Memory B cell (primary cell): Measurements from ENCODE around the gene MAN2A2.
A peak's percentile ranks its signal among the peaks of the same experiment; 100 is the strongest.

Source experiments
- ATAC-seq: fragments of 150-1000 bp; cut with Tn5 transposase; 2 replicates; pipeline ENCODE4 v1.10.0; 2021; ENCODE audit warnings: low read depth, mild to moderate bottlenecking, moderate library complexity
- DNase-seq, 2 donors: peaks; one replicate each; pipeline ENCODE4 v3.0.0; 2022; ENCODE audit warnings: low spot score in 2 of 2
- H3K27ac Mint-ChIP-seq: one replicate; pipeline ENCODE4 v1.8.0; 2022; ENCODE audit warnings: mild to moderate bottlenecking, moderate library complexity, mixed read lengths
- H3K27me3 Mint-ChIP-seq: one replicate; pipeline ENCODE4 v1.8.0; 2022; ENCODE audit warnings: mixed read lengths
- H3K36me3 Mint-ChIP-seq: one replicate; pipeline ENCODE4 v1.8.0; 2022; ENCODE audit warnings: mild to moderate bottlenecking, mixed read lengths
- H3K4me1 Mint-ChIP-seq: one replicate; pipeline ENCODE4 v1.8.0; 2022; ENCODE audit warnings: mixed read lengths
- H3K4me3 Mint-ChIP-seq: one replicate; pipeline ENCODE4 v1.8.0; 2022; ENCODE audit warnings: mild to moderate bottlenecking, moderate library complexity, mixed read lengths
- H3K9me3 Mint-ChIP-seq: one replicate; pipeline ENCODE4 v1.8.0; 2022; ENCODE audit warnings: mixed read lengths

MAN2A2 gene

DNA sequence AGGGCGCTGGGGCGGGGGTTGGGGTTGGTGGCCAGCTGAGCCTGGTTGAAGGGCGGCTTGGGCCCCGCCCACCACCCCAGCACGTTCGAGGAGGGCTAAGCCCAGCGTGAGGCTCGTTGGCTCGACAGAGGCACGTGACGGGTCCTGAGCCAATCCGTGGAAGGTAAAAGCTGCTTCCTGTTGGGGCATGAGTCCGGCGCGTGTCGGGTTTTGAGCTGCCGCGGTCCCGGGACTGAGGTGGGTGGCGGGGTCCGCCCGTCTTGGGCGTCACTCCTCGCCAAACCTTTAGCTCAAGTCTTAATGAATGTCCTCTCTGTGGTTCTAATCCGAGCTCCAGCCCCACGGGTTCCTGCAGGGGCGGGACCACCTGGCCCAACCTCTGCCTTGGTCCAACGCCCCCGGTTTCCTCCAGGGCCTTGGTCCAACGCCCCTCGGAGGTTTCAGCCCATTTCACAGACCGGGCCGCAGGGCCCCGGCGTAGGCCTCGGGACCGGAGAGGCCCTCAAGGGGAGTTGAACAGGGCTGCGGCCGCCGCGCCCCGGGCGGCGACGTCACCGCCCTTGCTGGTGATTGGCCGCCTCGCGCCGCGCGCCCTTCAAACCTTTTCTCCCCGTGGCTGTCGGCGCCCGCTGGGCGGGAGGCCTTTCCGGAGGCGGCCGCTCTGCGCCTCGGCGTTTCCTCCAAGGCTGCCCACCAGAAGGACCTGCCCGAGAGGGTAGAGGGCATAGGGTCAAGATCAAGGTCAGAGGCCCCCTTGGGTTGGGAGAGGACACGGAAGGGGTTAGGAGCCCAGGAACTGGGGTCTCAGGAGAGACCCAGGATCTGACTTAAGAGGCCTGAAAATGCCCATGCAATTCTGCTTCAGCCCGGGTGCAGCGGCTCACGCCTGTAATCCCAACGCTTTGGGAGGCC is 51.9 kb downstream of the MAN2A2 start, which contains the start of gene RCCD1:
RCCD1 (plus strand) TSS at position 173 of the 912 bp plus-strand sequence. CDS start 1,851 bp downstream, outside the sequence.
- no peaks in the 10 kb centered on the region for H3K9me3 Mint-ChIP-seq
- H3K27ac Mint-ChIP-seq, result peak within 1 kb of the TSS; percentile 84
- peaks cover 2% of the 10 kb centered on the region for H3K4me1 Mint-ChIP-seq
- peaks cover 7% of the 10 kb centered on the region for H3K36me3 Mint-ChIP-seq
- ATAC-seq, result peak; percentile 92
- DNase-seq, result peak; percentile 77
- peak within 1 kb of the TSS; percentile 84 for H3K4me3 Mint-ChIP-seq
- H3K27me3 Mint-ChIP-seq, result no peaks in the 10 kb centered on the region

DNA sequence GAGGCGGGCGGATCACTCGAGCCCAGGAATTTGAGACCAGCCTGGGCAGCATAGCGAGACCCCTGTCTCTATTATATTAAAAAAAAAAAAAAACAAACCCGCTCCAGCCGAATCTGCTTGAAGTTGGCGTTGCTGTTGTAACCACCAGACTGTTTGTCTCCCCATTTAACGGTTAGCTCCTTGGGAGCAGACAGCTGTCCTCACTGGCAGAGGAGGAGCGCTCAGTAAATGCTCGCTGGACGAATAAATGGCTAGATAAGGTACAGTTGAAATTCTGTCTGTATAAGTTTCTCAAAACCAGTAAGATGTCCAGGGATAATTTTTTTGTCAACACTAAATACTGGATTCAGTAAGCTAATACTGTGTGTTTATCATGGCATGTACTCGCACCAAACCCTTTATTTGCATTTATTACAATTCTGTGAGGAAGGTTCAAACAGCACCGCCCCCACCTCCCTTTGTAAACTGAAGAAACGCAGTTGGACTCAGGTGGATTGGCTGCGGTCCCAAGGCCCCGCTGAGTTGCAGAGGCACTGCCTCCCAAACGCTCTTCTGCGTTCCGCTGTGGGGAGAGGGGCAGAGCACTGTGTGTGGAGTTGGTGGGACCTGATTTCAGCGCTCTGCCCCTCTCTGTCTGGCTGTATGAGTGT is 52.6 kb downstream of the MAN2A2 start:
- Mint-ChIP-seq H3K27me3 (no peaks in the 10 kb centered on the region), H3K36me3 (peaks cover 7% of the 10 kb centered on the region), H3K27ac (peak overlapping the region; percentile 84), H3K4me1 (peaks cover 2% of the 10 kb centered on the region), H3K4me3 (peak overlapping the region; percentile 84), H3K9me3 (no peaks in the 10 kb centered on the region)
- ATAC-seq (no peak), DNase-seq (no peak)

DNA sequence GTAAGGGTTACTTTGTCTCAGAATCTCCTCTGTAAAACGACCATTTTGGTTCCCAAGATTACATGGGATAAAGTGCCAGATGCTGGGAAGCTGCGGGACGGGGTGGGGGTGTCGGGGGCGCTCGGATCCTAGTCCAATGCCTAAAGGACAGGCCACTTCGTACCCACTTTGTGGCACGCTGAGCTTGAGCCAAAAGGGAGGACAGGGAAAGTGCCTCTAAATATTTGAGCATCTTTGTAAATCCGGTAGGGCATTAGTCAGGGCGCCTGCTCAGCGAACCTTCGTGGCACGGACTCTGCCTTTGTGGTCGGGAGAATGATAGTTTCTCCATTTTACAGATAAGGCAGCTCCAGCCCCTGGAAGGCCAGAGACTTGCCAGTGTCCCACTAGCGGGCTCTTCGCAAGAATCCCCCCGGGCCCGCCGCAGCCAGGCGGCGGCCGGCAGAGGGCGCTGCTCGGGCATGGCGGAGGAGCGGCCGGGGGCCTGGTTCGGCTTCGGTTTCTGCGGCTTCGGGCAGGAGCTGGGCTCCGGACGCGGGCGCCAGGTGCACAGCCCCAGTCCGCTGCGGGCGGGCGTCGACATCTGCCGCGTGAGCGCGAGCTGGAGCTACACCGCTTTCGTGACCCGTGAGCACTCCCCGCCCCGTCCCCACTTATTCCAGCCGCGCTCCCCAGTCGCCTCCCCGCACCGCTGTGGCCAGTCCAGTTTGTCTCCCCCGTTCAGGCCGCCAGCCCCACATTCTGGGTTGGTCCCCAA is 53.4 kb downstream of the MAN2A2 start:
- DNase-seq (peak; percentile 62 to 66), ATAC-seq (peak; percentile 23)
- Mint-ChIP-seq H3K9me3 (no peaks in the 10 kb centered on the region), H3K27me3 (no peaks in the 10 kb centered on the region), H3K4me1 (peaks cover 2% of the 10 kb centered on the region), H3K36me3 (peaks cover 11% of the 10 kb centered on the region), H3K27ac (no peak overlapping the region), H3K4me3 (peak overlapping the region; percentile 84)

DNA sequence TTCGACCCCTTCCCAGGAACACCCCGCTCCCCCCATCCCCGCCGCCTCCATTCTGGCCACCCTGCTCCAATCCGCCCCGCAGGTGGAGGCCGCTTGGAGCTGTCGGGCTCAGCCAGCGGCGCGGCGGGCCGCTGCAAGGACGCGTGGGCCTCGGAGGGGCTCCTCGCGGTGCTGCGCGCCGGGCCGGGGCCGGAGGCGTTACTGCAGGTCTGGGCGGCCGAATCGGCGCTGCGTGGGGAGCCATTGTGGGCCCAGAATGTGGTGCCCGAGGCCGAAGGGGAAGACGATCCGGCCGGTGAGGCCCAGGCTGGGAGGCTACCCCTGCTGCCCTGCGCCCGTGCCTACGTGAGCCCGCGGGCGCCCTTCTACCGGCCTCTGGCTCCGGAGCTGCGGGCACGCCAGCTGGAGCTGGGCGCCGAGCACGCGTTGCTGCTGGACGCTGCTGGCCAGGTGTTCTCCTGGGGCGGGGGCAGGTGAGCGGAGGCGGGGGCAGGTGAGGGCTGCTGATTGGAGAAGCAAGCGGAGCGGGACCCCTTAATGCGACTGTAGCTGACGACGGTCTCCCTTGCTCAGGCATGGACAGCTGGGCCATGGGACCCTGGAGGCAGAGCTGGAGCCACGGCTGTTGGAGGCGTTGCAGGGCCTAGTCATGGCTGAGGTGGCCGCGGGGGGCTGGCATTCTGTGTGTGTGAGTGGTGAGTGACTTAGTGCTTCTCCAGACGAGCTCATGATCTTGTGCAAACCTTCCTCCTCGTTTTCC is 54.1 kb downstream of the MAN2A2 start:
- ATAC-seq, result no peak
- Mint-ChIP-seq H3K4me1 (peaks cover 2% of the 10 kb centered on the region), H3K27me3 (no peaks in the 10 kb centered on the region), H3K9me3 (no peaks in the 10 kb centered on the region), H3K27ac (no peak overlapping the region), H3K36me3 (peaks cover 10% of the 10 kb centered on the region), H3K4me3 (peak overlapping the region; percentile 67)
- DNase-seq, result no peak

DNA sequence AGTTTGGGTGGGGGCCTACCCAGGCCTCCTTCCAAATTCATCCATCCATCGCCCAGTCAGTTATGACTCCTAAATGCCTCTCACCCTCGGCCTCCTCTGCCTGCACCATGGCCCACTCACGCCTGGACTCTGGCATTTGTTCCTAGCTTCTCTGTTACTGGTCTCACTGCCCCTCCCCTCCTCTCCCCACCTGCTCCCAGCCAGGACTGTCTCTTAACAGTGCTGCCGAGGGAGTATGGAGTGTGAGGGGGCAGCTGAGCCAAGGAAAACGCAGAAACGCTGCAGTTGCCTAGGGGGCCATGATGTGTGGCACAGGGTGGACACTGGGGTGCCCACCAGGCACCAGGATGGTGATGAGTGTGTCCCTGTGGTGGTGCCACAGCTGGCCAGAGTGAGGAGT is 54.7 kb downstream of the MAN2A2 start:
- H3K9me3 Mint-ChIP-seq, result no peaks in the 10 kb centered on the region
- H3K4me1 Mint-ChIP-seq, result peaks cover 2% of the 10 kb centered on the region
- H3K27me3 Mint-ChIP-seq, result no peaks in the 10 kb centered on the region
- ATAC-seq (no peak), DNase-seq (no peak)
- H3K4me3 Mint-ChIP-seq, result peak overlapping the region; percentile 67
- H3K36me3 Mint-ChIP-seq, result peaks cover 8% of the 10 kb centered on the region
- no peak overlapping the region for H3K27ac Mint-ChIP-seq

DNA sequence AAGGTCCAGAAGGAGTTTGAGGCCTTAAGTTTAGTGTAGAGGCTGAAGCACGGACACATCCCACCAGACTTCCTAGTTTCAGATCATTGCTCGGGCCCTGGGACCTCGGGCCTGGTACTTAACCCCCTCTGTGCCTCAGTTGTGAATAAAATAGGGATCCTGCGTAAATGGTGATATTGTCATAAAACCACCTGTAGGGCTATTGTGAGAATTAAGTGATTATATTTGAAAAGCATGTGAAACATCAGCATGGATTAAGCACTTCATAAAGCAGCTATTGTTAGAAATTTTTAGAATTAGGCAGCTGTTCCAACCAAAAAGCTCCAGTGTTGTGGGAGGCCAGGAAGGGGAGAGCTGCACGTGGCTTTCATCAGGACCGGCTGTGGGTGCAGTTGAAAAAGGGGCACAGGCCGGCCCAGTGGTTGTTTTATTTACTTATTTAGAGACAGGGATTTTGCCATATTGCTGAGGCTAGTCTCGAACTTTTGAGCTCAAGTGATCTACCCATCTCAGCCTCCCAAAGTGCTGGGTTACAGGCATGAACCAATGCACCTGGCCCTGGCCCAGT is 56.0 kb downstream of the MAN2A2 start:
- H3K27ac Mint-ChIP-seq, result no peak overlapping the region
- H3K4me1 Mint-ChIP-seq, result peaks cover 2% of the 10 kb centered on the region
- H3K4me3 Mint-ChIP-seq, result no peak overlapping the region
- H3K27me3 Mint-ChIP-seq, result no peaks in the 10 kb centered on the region
- H3K36me3 Mint-ChIP-seq, result peaks cover 10% of the 10 kb centered on the region
- no peaks in the 10 kb centered on the region for H3K9me3 Mint-ChIP-seq
- no peak for ATAC-seq
- DNase-seq, result no peak

DNA sequence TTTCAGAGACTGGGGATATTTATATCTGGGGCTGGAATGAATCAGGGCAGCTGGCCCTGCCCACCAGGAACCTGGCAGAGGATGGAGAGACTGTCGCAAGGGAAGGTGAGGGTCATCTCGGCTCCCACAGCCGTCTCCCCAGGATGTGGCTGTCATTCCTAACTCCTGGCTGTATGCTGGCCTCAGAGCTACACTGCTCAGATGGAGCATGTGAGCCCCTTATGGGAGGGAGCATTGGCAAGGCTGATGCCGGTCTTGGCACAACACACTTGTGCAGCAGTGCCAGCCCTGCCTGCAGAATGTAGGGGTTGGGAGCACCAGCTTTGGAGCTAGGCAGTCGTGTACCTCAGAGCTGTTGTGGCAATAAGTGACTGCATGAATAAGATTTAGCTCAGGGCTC is 56.8 kb downstream of the MAN2A2 start:
- no peaks in the 10 kb centered on the region for H3K4me1 Mint-ChIP-seq
- peaks cover 10% of the 10 kb centered on the region for H3K36me3 Mint-ChIP-seq
- ATAC-seq (no peak), DNase-seq (no peak)
- H3K27me3 Mint-ChIP-seq, result no peaks in the 10 kb centered on the region
- H3K27ac Mint-ChIP-seq, result no peak overlapping the region
- H3K9me3 Mint-ChIP-seq, result no peaks in the 10 kb centered on the region
- no peak overlapping the region for H3K4me3 Mint-ChIP-seq

DNA sequence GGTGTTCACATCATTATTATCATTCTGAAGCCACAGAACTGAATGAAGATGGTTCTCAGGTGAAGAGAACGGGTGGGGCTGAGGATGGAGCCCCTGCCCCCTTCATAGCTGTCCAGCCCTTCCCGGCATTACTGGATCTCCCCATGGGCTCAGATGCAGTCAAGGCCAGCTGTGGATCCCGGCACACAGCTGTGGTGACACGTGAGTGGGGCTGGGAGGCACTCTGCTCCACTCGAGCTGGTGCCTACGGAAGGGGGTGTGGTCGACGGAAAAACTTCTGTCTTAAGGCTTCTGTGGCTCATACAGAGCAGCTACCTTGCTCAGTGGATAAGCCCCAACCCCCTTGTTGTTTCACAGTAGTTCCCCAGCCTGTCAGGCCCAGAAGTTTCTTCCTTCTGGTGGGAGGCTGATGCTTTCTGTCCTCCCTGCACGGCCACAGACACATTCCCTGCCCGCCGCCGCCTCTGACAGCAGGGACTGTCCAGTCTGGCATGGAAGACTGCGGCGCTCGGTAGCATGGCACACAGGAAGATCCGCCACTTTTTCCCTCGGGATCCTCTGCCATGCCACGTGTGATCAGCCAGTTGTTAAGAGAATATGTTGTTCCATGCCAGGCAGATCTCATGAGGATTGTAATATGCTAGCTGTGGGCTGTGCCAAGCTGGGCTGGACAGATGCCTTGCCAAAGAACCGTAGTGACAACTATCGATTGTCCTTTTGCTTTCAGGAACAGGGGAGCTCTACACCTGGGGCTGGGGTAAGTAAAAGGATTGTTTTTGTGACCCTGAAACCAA is 57.4 kb downstream of the MAN2A2 start:
- no peaks in the 10 kb centered on the region for H3K27me3 Mint-ChIP-seq
- no peak overlapping the region for H3K27ac Mint-ChIP-seq
- H3K4me1 Mint-ChIP-seq, result no peaks in the 10 kb centered on the region
- peaks cover 10% of the 10 kb centered on the region for H3K36me3 Mint-ChIP-seq
- DNase-seq (no peak), ATAC-seq (no peak)
- no peak overlapping the region for H3K4me3 Mint-ChIP-seq
- no peaks in the 10 kb centered on the region for H3K9me3 Mint-ChIP-seq

DNA sequence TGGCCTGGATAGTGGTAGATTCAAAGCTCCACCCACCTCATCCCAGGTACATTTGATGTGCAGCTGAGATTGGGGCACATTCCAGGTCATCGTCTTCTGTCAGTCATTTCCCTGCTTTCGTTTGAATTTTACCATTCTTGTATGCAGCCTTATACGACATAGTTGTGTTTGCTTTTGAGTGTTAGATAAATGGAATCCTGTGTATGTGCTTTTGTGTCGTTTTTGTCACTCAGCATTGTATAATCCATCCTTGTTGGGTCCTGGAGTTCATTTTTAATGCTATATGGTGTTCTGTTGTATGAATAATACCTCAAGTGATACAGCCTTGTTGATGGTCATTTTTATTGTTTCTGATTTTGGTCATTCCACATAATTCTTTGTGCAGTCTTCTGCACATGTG is 58.9 kb downstream of the MAN2A2 start:
- ATAC-seq (no peak), DNase-seq (no peak)
- no peaks in the 10 kb centered on the region for H3K27me3 Mint-ChIP-seq
- H3K4me1 Mint-ChIP-seq, result no peaks in the 10 kb centered on the region
- peaks cover 14% of the 10 kb centered on the region for H3K36me3 Mint-ChIP-seq
- H3K4me3 Mint-ChIP-seq, result no peak overlapping the region
- no peaks in the 10 kb centered on the region for H3K9me3 Mint-ChIP-seq
- H3K27ac Mint-ChIP-seq, result no peak overlapping the region

DNA sequence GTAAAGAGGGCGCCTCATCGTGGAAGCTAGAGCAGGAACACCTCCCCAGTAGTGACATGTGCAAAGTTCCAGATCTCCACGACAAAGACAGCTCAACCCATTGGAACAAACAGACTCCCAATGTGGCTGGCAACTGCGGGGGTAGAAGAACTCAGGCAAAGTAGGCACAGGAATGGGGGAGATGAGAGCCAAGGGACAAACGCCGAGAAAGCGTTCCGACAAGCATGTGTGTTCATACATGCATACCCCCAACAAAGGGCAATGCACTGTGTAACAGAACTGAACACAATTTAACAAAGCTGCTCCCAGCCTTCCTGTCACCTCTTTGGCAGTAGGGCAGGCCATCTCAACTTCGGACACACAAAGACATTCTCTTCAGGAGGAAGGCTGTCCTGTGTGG is 63.2 kb downstream of the MAN2A2 start:
- Mint-ChIP-seq H3K27ac (peak overlapping the region; percentile 37), H3K27me3 (no peaks in the 10 kb centered on the region), H3K4me1 (no peaks in the 10 kb centered on the region), H3K9me3 (no peaks in the 10 kb centered on the region), H3K36me3 (peaks cover 10% of the 10 kb centered on the region), H3K4me3 (no peak overlapping the region)
- ATAC-seq (no peak), DNase-seq (no peak)

DNA sequence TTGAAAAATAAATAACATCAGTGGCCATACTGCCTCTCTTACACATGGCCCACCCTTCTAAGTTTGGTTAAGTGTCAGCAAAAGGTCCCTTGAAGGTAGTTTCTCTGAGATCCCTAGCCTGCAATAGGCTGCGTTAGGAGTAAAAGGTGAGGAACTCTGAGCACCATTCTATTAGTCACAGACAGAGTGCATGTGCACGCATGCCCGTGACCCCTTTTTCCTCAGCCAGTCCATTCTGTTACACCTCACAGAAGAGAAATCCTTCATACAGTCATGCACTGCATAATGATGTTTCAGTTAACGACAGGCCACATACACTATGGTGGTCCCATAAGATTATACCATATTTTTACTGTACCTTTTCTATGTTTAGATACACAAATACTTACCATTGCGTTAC is 64.1 kb downstream of the MAN2A2 start:
- ATAC-seq (no peak), DNase-seq (no peak)
- Mint-ChIP-seq H3K36me3 (peaks cover 7% of the 10 kb centered on the region), H3K4me1 (no peaks in the 10 kb centered on the region), H3K4me3 (no peak overlapping the region), H3K27me3 (no peaks in the 10 kb centered on the region), H3K9me3 (no peaks in the 10 kb centered on the region), H3K27ac (no peak overlapping the region)

DNA sequence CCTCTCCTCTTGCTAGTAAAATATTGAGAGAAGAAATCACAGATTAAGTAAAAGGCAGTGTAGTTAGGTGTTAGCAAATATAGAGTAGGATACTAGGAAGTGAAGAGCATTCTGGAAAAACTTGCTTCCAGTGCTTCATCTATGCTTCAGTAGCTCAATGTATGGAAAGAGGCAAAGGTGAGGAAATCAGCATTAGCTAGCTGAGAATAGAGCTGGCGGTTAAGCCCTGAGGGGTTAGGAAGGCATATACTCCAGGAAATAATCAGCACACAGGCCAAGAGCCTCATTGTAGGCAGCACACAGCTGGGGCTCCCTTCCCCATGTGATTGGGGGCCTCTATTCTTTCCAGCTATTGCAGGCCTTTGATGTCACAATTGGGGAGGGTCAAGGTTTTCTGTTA is 65.3 kb downstream of the MAN2A2 start:
- Mint-ChIP-seq H3K36me3 (peaks cover 3% of the 10 kb centered on the region), H3K27ac (no peak overlapping the region), H3K4me1 (no peaks in the 10 kb centered on the region), H3K9me3 (no peaks in the 10 kb centered on the region), H3K27me3 (no peaks in the 10 kb centered on the region), H3K4me3 (no peak overlapping the region)
- ATAC-seq, result no peak
- DNase-seq, result no peak

DNA sequence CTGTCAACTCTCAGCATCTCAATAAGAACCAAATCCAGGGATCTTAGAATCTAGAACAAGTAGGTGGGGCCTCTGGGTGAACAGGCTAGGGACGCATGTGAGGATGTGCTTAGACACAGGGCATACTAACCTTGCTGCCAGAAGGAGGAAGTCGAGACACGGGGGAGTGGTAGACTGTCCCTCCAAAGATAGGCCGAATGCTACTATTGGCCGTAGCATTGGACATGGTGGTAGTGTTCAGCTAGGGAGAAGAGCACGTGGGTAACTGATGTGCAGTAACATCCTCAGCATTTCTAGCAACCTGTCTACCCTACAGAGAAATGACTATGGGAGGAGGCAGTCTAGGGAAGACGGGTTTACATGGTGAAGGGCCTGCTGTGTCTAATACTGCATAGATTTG is 67.2 kb downstream of the MAN2A2 start:
- no peaks in the 10 kb centered on the region for H3K9me3 Mint-ChIP-seq
- ATAC-seq (no peak), DNase-seq (no peak)
- no peaks in the 10 kb centered on the region for H3K27me3 Mint-ChIP-seq
- H3K4me1 Mint-ChIP-seq, result peaks cover 2% of the 10 kb centered on the region
- no peak overlapping the region for H3K4me3 Mint-ChIP-seq
- peaks cover 6% of the 10 kb centered on the region for H3K36me3 Mint-ChIP-seq
- H3K27ac Mint-ChIP-seq, result no peak overlapping the region
